Neural cell (in vitro differentiated cells): ENCODE results near the gene TFPI.

Source experiments
- EZH2 ChIP-seq: fragments of 200-600, 300-800 bp; shearing (Covaris generic), sonication (generic); IDR thresholded peaks from 2 replicates; pipeline ENCODE4 v1.6.1; 2014; ENCODE audit warnings: antibody characterized with exemption, low read length, borderline replicate concordance, mild to moderate bottlenecking; ENCODE audit not compliant: insufficient read depth, poor library complexity, severe bottlenecking
- MXI1 ChIP-seq: fragments of 450-650 bp; conservative IDR thresholded peaks from 2 replicates; pipeline ENCODE4 v1.6.1; 2014; ENCODE audit warnings: antibody characterized with exemption, mild to moderate bottlenecking; ENCODE audit not compliant: poor library complexity, severe bottlenecking
- RAD21 ChIP-seq: fragments of 450-650 bp; conservative IDR thresholded peaks from 2 replicates; pipeline ENCODE4 v1.6.1; 2014; ENCODE audit warnings: antibody characterized with exemption, mild to moderate bottlenecking, moderate library complexity
- TF ChIP-seq, protein P1 (sequence below): fragments of 450-650 bp; IDR thresholded peaks from 2 replicates; pipeline ENCODE4 v1.5.1; 2014; ENCODE audit warnings: antibody characterized with exemption, mild to moderate bottlenecking, moderate library complexity; ENCODE audit not compliant: poor library complexity, severe bottlenecking
- TF ChIP-seq, protein P2 (sequence below): IDR thresholded peaks from 2 replicates; pipeline ENCODE4 v1.6.1; 2012; ENCODE audit warnings: borderline replicate concordance

DNA sequence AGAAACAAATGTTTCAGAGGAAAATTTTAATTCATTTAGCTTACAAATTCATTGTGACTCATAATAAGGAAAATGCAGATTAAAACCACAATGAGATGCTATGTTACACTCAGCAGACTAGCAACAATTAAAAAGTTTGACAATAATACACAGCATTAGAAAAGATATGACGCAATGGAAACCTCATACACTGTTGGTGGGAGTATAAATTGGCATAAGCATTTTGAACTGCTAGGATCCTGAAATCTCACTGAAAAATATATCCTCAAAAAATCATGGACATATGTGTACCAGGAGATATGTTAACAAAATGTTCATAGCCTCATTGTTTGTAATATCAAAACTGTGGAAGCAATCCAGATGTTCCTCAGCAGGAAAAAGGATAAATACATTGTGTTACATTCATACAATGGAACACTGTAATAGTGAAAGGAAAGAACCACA, 119.9 kb downstream of the TFPI start:
- TF ChIP-seq EZH2 (no peak), MXI1 (no peak), RAD21 (no peak)
- TF ChIP-seq, protein P1, sequence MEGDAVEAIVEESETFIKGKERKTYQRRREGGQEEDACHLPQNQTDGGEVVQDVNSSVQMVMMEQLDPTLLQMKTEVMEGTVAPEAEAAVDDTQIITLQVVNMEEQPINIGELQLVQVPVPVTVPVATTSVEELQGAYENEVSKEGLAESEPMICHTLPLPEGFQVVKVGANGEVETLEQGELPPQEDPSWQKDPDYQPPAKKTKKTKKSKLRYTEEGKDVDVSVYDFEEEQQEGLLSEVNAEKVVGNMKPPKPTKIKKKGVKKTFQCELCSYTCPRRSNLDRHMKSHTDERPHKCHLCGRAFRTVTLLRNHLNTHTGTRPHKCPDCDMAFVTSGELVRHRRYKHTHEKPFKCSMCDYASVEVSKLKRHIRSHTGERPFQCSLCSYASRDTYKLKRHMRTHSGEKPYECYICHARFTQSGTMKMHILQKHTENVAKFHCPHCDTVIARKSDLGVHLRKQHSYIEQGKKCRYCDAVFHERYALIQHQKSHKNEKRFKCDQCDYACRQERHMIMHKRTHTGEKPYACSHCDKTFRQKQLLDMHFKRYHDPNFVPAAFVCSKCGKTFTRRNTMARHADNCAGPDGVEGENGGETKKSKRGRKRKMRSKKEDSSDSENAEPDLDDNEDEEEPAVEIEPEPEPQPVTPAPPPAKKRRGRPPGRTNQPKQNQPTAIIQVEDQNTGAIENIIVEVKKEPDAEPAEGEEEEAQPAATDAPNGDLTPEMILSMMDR: no peak
- TF ChIP-seq, protein P2, sequence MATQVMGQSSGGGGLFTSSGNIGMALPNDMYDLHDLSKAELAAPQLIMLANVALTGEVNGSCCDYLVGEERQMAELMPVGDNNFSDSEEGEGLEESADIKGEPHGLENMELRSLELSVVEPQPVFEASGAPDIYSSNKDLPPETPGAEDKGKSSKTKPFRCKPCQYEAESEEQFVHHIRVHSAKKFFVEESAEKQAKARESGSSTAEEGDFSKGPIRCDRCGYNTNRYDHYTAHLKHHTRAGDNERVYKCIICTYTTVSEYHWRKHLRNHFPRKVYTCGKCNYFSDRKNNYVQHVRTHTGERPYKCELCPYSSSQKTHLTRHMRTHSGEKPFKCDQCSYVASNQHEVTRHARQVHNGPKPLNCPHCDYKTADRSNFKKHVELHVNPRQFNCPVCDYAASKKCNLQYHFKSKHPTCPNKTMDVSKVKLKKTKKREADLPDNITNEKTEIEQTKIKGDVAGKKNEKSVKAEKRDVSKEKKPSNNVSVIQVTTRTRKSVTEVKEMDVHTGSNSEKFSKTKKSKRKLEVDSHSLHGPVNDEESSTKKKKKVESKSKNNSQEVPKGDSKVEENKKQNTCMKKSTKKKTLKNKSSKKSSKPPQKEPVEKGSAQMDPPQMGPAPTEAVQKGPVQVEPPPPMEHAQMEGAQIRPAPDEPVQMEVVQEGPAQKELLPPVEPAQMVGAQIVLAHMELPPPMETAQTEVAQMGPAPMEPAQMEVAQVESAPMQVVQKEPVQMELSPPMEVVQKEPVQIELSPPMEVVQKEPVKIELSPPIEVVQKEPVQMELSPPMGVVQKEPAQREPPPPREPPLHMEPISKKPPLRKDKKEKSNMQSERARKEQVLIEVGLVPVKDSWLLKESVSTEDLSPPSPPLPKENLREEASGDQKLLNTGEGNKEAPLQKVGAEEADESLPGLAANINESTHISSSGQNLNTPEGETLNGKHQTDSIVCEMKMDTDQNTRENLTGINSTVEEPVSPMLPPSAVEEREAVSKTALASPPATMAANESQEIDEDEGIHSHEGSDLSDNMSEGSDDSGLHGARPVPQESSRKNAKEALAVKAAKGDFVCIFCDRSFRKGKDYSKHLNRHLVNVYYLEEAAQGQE: no peak
